CD4-positive, CD25-positive, alpha-beta regulatory T cell (primary cell): ENCODE results near the gene HMGA1. TPM values are rescaled to one million over a fixed set of nuclear protein-coding genes. Genes with fewer than 3 reads are reported as not detected.

Experiments used
- ATAC-seq, 2 donors: fragments of 150-1000 bp; cut with Tn5 transposase; one replicate each; pipeline ENCODE4 v1.10.0; 2021; ENCODE audit warnings: low read depth in 2 of 2, moderate number of reproducible peaks in 2 of 2, moderate library complexity in 1 of 2
- DNase-seq, 3 donors: peaks; one replicate each; pipeline versions ENCODE4 v3.0.0 to v3.0.0-alpha.2; 2012 to 2022; ENCODE audit warnings: mixed read lengths in 1 of 3
- H3K27ac ChIP-seq: one replicate; pipeline ENCODE4 v1.7.0; 2013; ENCODE audit warnings: mild to moderate bottlenecking, low read length; ENCODE audit not compliant: insufficient read depth, poor library complexity, severe bottlenecking
- H3K27me3 ChIP-seq: one replicate; pipeline ENCODE4 v1.7.0; 2013; ENCODE audit warnings: low read length; ENCODE audit not compliant: control insufficient read depth, insufficient read depth
- H3K36me3 ChIP-seq: one replicate; pipeline ENCODE4 v1.7.0; 2013; ENCODE audit warnings: mild to moderate bottlenecking, low read length, moderate library complexity; ENCODE audit not compliant: control insufficient read depth, insufficient read depth
- H3K4me1 ChIP-seq: 2 replicates; pipeline ENCODE4 v1.7.0; 2013; ENCODE audit warnings: mild to moderate bottlenecking, low read length; ENCODE audit not compliant: insufficient read depth, control insufficient read depth, poor library complexity, severe bottlenecking
- H3K4me3 ChIP-seq: one replicate; pipeline ENCODE4 v1.7.0; 2013; ENCODE audit warnings: low read depth, mild to moderate bottlenecking, low read length, moderate library complexity
- H3K9me3 ChIP-seq, 2 experiments: 1 replicate in 1 of 2; 2 replicates in 1 of 2; pipeline ENCODE4 v1.7.0; 2013; ENCODE audit warnings: low read length in 2 of 2, mild to moderate bottlenecking in 1 of 2, moderate library complexity in 1 of 2; ENCODE audit not compliant: control insufficient read depth in 2 of 2
- H3K27ac Mint-ChIP-seq, 3 donors: one replicate each; pipeline ENCODE4 v1.8.0; 2020 to 2022; ENCODE audit warnings: mild to moderate bottlenecking in 3 of 3, mixed read lengths in 3 of 3, moderate library complexity in 2 of 3
- H3K27me3 Mint-ChIP-seq: one replicate; pipeline ENCODE4 v1.8.0; 2022; ENCODE audit warnings: mild to moderate bottlenecking, mixed read lengths
- H3K36me3 Mint-ChIP-seq: one replicate; pipeline ENCODE4 v1.8.0; 2020; ENCODE audit warnings: mixed read lengths
- H3K4me1 Mint-ChIP-seq, 4 donors: one replicate each; pipeline ENCODE4 v1.8.0; 2020 to 2022; ENCODE audit warnings: mixed read lengths in 4 of 4, mild to moderate bottlenecking in 1 of 4
- H3K4me3 Mint-ChIP-seq, 4 donors: one replicate each; pipeline ENCODE4 v1.8.0; 2020 to 2022; ENCODE audit warnings: mild to moderate bottlenecking in 4 of 4, mixed read lengths in 4 of 4, moderate library complexity in 3 of 4
- H3K9me3 Mint-ChIP-seq, 7 donors: one replicate each; pipeline ENCODE4 v1.8.0; 2020 to 2022; ENCODE audit warnings: mixed read lengths in 7 of 7, mild to moderate bottlenecking in 3 of 7, moderate library complexity in 2 of 7
- polyA plus RNA-seq, 4 donors: library from polyadenylated mRNA; unstranded; fragments of 300-500 nt; fragmentation: Illumina TruSeq; gene quantifications; one replicate each; pipeline ENCODE4 v1.2.3, GENCODE V29; 2021
- total RNA-seq: library from RNA; stranded (reverse); gene quantifications from one replicate; pipeline ENCODE4 v1.2.3, GENCODE V29; 2022

The HMGA1 gene
- total and polyA plus RNA-seq, 5 donors from 2014 or later, result 31.6 to 87.2 (median 35.5) TPM

DNA sequence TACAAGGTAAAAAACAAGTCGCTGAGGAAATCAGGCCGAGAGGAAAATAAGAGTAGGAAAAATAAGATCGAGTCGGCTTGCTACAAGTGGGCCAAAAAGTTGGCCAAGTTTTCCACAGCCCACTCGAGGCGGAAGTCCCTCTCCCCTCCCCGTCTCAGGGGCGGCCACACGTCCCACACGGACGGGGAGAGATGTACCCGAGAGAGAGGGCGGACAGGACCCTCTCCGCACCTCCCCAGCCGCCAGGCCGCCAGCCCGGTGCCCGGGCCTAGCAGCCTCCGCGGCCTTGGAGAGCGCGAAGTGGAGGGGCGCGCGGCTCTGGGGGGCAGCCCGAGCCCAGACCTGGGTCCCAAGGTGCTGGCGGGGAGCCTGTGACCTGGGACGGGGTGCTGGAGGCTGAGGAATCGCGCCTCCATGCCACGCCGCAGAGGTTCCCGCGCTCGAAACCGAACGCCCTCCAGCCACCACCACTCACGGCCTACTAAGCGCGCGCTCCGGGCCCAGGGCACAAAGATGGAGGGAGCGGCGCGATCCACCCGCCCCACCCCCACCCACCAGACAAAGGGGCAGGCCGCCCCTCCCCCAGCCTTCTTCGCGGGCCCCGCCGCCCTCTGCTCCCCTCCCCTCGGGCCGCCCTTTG, 1.9 kb upstream of the HMGA1 start:
- Mint-ChIP-seq H3K9me3 (no peaks in the 10 kb centered on the region), H3K4me1 (peaks cover 8 to 34% (median 22%) of the 10 kb centered on the region in 4 donors), H3K4me3 (peak overlapping the region; percentile 76 to 91 (median 77)), H3K27me3 (peaks cover 5% of the 10 kb centered on the region), H3K36me3 (no peaks in the 10 kb centered on the region), H3K27ac (peak overlapping the region; percentile 27 to 85 (median 44))
- H3K27ac ChIP-seq, result peak overlapping the region; percentile 99
- DNase-seq (no peak), ATAC-seq (no peak)
- no peaks in the 10 kb centered on the region for H3K36me3 ChIP-seq
- no peaks in the 10 kb centered on the region for H3K27me3 ChIP-seq
- no peak overlapping the region for H3K4me3 ChIP-seq
- H3K4me1 ChIP-seq, result peaks cover 32% of the 10 kb centered on the region
- no peaks in the 10 kb centered on the region for H3K9me3 ChIP-seq

DNA sequence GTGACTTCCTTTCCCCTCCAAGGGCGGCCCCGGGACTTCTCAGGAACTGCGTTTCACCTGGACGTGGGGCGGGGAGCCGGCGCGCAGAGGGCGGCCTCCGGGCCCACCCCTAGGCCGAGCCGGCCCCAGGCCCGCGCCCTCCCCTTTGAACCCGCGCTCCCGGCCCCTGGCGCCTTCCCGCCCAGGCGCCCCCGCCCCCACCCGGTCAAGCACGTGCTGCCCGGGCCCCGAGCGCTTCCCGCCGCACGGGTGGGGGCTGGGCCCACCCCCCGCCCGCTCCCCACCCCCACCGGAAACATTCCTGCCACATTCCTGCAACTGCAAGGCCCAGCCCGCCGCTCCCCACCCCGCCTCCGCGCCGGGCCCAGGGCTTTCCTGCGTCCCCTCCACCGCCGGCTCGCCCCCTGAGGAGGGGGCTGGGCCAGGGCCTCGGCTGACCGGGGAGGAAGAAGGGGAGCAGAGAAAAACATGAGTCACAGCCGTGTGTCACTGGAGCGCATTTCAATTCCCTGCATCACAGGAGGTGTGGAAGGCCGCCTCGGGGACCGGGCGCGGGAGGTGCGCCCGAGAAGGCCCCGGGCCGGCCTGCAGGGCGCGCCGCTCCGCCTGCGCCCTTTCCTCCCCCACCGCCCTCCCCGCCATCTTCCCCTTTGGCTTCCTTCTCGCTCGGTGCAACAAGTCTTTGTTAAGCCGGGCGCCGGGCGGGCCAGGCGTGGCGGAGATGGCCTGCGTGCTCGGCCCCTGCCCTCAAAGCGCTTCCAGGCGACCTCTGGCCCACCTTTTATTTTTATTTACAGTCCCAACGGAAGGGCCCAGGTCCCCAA, 1.2 kb upstream of the HMGA1 start:
- Mint-ChIP-seq H3K36me3 (no peaks in the 10 kb centered on the region), H3K27me3 (peaks cover 5% of the 10 kb centered on the region), H3K4me1 (peaks cover 8 to 39% (median 26%) of the 10 kb centered on the region in 4 donors), H3K9me3 (no peaks in the 10 kb centered on the region), H3K4me3 (peak overlapping the region; percentile 95 to 100 (median 97)), H3K27ac (peak overlapping the region; percentile 94 to 99 (median 98))
- ATAC-seq (peak; percentile 18 to 26), DNase-seq (peak in 2 of 3 donors; percentile 61 to 70)
- H3K4me1 ChIP-seq, result peaks cover 32% of the 10 kb centered on the region
- H3K27ac ChIP-seq, result peak overlapping the region; percentile 99
- H3K4me3 ChIP-seq, result peak overlapping the region; percentile 76
- H3K36me3 ChIP-seq, result no peaks in the 10 kb centered on the region
- no peaks in the 10 kb centered on the region for H3K9me3 ChIP-seq
- H3K27me3 ChIP-seq, result no peaks in the 10 kb centered on the region

DNA sequence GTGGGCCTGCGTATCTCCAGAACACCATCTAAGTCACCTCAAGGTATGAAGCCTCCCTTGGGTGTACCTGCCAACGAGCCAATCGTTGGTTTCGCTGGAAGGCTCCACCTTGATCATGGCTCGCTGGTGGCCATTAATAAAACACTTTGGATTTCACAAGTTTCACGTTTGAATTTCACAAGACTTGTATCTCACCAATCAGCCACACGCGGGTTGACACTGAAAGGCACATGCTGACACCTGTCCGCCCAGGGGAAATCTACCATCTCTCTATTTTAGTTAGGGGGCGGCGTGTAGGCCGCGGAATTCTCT, 586 bp upstream of the HMGA1 start:
- Histone ChIP-seq H3K36me3 (peaks cover 4% of the 10 kb centered on the region), H3K27me3 (no peaks in the 10 kb centered on the region), H3K9me3 (no peaks in the 10 kb centered on the region), H3K4me1 (peaks cover 32% of the 10 kb centered on the region), H3K27ac (peak overlapping the region; percentile 99), H3K4me3 (peak overlapping the region; percentile 76)
- peak overlapping the region; percentile 95 to 100 (median 97) for H3K4me3 Mint-ChIP-seq
- H3K27ac Mint-ChIP-seq, result peak overlapping the region; percentile 94 to 99 (median 98)
- peaks cover 8 to 41% (median 28%) of the 10 kb centered on the region in 4 donors for H3K4me1 Mint-ChIP-seq
- ATAC-seq (peak; percentile 39 to 55), DNase-seq (peak; percentile 54 to 81 (median 78))
- no peaks in the 10 kb centered on the region for H3K36me3 Mint-ChIP-seq
- H3K9me3 Mint-ChIP-seq, result no peaks in the 10 kb centered on the region
- peaks cover 5% of the 10 kb centered on the region for H3K27me3 Mint-ChIP-seq

DNA sequence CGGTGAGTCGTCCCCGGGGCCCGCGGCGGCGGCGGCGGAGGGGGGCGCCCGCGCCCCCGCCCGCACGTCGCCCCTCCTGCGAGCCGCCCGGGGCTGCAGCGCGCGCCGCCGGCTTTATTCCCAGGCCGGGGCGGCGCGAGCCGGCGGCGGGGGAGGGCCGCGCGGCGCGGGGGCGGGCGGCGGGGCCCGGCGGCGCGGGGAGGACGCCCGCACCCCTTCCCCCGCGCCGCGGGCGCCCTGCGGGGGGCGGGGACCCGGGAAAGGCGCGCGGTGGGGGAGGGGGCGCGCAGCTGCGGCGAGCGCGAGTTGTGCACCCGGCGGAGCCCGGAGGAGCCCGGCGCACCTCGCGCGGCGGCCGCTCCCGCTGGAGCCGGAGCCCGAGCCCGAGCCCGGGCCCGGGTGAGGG, 646 bp downstream of the HMGA1 start:
- ATAC-seq (peak in 1 of 2 donors; percentile 3), DNase-seq (peak; percentile 21 to 43 (median 41))
- Mint-ChIP-seq H3K27me3 (peaks cover 5% of the 10 kb centered on the region), H3K27ac (no peak overlapping the region), H3K9me3 (no peaks in the 10 kb centered on the region), H3K36me3 (peaks cover 7% of the 10 kb centered on the region), H3K4me1 (peaks cover 8 to 48% (median 34%) of the 10 kb centered on the region in 4 donors), H3K4me3 (no peak overlapping the region)
- Histone ChIP-seq H3K4me3 (peak overlapping the region; percentile 41), H3K4me1 (peaks cover 32% of the 10 kb centered on the region), H3K9me3 (no peaks in the 10 kb centered on the region), H3K27ac (peak overlapping the region; percentile 99), H3K36me3 (peaks cover 16% of the 10 kb centered on the region), H3K27me3 (no peaks in the 10 kb centered on the region)

DNA sequence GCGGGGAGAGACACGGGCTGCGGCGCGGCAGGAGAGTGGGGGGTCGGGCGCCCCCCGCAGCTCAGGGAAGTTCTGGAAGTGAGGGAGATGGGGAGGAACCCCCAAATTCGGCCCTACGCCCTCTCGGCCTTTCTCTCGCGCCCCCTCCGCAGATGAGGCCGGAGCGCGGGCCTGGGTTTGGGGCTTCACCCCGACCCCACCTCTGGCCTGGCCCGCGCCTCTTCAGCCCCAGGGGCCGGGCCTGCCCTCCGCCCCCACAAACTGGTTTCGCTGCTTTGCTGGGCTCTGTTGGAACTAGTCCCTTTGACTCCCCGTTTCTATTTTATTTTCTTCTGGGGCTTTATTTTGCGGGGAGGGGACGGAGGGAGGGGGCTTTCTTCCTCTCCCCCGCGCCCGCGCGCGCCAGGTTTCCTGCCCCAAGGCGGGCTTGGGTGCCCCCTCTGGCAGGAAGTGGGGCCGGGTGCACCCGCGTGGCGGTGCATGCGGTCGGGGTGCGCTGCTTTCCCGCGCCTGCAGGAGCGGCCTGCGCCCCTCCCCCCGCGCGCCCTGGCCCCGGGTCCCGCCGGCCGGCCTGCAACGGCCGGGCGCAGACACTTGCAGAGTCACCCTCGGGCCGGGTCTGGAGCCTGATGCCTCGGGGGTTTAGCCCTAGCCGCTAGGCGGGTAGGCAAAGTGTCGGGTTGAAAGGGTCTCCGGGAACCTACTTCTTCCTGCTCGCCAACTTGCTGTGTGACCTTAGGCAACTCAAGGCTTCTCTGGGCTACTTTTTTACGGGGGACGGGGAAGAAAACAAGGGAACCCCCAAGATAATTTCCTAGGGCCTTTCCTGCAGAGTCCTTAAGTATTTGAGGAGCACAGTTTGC, 1.3 kb downstream of the HMGA1 start:
- peaks cover 11% of the 10 kb centered on the region for H3K36me3 Mint-ChIP-seq
- Histone ChIP-seq H3K4me3 (peak overlapping the region; percentile 77), H3K4me1 (peaks cover 34% of the 10 kb centered on the region), H3K27me3 (no peaks in the 10 kb centered on the region), H3K27ac (peak overlapping the region; percentile 87), H3K9me3 (no peaks in the 10 kb centered on the region), H3K36me3 (peaks cover 23% of the 10 kb centered on the region)
- no peaks in the 10 kb centered on the region for H3K9me3 Mint-ChIP-seq
- ATAC-seq (peak; percentile 14 to 22), DNase-seq (peak; percentile 69 to 87 (median 75))
- H3K4me3 Mint-ChIP-seq, result peak overlapping the region; percentile 87 to 96 (median 90)
- H3K27ac Mint-ChIP-seq, result peak overlapping the region; percentile 84 to 95 (median 90)
- H3K4me1 Mint-ChIP-seq, result peaks cover 8 to 50% (median 38%) of the 10 kb centered on the region in 4 donors
- peaks cover 5% of the 10 kb centered on the region for H3K27me3 Mint-ChIP-seq

DNA sequence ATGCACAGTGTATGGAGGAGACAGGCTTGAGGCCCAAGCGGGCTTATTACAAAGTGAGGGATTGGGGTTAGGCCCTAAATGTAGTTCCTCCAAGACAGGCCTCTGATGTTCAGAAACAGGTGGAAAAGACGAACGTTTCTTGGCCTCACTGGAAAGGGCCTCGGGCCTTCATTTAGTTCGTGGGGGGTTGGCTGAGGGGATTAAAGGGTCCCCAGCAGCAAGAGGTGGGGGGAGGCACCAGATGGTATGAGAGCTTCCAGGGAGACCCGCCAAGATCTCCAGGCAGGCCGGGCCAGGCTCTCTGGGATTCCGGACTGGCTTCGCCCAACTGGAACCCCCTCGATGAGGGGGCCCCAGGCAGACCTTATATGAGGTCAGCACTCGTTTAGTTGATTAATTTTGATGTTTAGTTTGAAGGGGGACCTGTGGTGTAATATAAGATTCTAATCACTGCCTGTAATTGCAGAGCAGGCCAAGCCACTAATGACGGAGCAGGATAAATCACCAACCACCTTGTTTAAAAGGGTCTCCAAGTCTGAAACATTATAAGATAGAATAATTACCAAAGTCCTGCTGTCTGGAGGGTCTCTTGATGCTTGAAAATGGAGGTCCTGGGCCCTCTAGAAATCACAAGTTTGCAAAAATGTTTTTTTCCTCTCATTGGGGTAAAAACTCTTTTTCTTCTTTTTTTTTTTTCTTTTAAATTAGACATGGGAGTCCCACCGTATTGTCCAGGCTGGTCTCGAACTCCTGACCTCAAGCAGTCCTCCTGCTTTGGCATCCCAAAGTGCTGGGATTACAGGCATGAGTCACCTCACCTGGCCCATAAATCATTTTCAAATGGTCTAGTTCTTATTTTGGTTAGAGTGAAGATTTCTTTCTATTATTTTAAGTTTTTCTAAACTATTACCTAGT, 2.2 kb downstream of the HMGA1 start:
- H3K4me1 ChIP-seq, result peaks cover 43% of the 10 kb centered on the region
- H3K4me3 Mint-ChIP-seq, result peak overlapping the region; percentile 81 to 96 (median 90)
- peaks cover 5% of the 10 kb centered on the region for H3K27me3 Mint-ChIP-seq
- peak overlapping the region; percentile 87 for H3K27ac ChIP-seq
- peaks cover 31% of the 10 kb centered on the region for H3K36me3 ChIP-seq
- H3K9me3 Mint-ChIP-seq, result no peaks in the 10 kb centered on the region
- ATAC-seq, result no peak
- H3K27me3 ChIP-seq, result no peaks in the 10 kb centered on the region
- H3K4me1 Mint-ChIP-seq, result peaks cover 8 to 57% (median 45%) of the 10 kb centered on the region in 4 donors
- H3K9me3 ChIP-seq, result no peaks in the 10 kb centered on the region
- peak overlapping the region; percentile 84 to 95 (median 90) for H3K27ac Mint-ChIP-seq
- H3K4me3 ChIP-seq, result peak overlapping the region; percentile 77
- peaks cover 11% of the 10 kb centered on the region for H3K36me3 Mint-ChIP-seq
- no peak for DNase-seq
